Omental fat pad (tissue), 4 donors: ENCODE data around the gene FRMD4A. TPM values are rescaled to one million over a fixed set of nuclear protein-coding genes. Genes with fewer than 3 reads are reported as not detected.

Experiments
- ATAC-seq: fragments of 150-250 bp; one replicate; pipeline ENCODE4 v1.9.1; 2016; ENCODE audit warnings: mild to moderate bottlenecking, moderate library complexity; ENCODE audit not compliant: low FRiP score
- DNase-seq: peaks from one replicate; pipeline ENCODE4 v3.0.0-alpha.2; 2019; ENCODE audit warnings: low spot score
- total RNA-seq, 4 donors: library from RNA; depleted of rRNA; stranded (reverse); fragments of >200 nt; gene quantifications; one replicate each; pipeline ENCODE4 v1.1.0, GENCODE V29; 2016
- TF ChIP-seq, protein P1 (sequence below), 3 donors: fragments of 450-650 bp; IDR thresholded peaks; one replicate each; pipeline ENCODE4 v1.5.1; 2016 to 2017; ENCODE audit warnings: antibody characterized with exemption in 3 of 3, mild to moderate bottlenecking in 3 of 3, moderate library complexity in 2 of 3

Gene FRMD4A
- total RNA-seq, 4 donors from 2014 or later = 66.8 to 119 (median 81.6) TPM

DNA sequence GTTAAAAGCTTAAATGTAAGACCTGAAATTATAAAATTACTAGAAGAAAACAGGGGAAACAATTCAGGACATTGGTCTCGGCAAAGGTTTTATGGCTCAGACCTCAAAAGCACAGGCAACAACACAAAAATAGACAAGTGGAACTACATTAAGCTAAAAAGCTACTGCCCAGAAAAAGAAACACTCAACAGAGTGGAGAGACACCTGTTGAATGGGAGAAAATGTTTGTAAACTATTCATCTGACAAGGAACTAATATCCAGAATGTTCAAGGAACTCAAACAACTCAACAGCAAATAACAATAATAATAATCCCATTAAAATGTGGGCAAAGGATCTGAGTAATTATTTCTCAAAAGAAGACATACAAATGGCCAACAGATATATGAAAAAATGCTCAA, 170.4 kb downstream of the FRMD4A start:
- no peak for DNase-seq
- TF ChIP-seq, protein P1, sequence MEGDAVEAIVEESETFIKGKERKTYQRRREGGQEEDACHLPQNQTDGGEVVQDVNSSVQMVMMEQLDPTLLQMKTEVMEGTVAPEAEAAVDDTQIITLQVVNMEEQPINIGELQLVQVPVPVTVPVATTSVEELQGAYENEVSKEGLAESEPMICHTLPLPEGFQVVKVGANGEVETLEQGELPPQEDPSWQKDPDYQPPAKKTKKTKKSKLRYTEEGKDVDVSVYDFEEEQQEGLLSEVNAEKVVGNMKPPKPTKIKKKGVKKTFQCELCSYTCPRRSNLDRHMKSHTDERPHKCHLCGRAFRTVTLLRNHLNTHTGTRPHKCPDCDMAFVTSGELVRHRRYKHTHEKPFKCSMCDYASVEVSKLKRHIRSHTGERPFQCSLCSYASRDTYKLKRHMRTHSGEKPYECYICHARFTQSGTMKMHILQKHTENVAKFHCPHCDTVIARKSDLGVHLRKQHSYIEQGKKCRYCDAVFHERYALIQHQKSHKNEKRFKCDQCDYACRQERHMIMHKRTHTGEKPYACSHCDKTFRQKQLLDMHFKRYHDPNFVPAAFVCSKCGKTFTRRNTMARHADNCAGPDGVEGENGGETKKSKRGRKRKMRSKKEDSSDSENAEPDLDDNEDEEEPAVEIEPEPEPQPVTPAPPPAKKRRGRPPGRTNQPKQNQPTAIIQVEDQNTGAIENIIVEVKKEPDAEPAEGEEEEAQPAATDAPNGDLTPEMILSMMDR (IDR thresholded peaks at IDR 0.05) = no peak
- no peak for ATAC-seq

- TF ChIP-seq, protein P1 (IDR thresholded peaks at IDR 0.05) = no peak
- DNase-seq (no peak), ATAC-seq (no peak)
Measured at GRCh38 chr10:14158575-14158974, 172.1 kb downstream of the FRMD4A start.

DNA sequence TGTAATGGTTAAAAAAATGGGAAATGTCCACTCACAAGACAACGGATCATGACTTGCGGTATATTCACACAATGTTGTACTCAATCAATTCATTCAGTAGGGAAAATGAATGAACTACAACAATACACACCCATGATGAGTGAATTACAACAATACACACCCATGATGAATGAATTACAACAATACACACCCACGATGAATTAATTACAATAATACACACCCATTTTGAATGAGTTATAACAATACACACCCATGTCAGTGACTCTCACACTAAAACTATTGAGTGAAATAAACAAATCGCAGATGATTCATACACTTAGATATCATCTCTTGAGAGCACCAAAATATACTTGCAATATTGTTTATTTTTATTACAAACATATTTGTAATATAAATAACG, 174.6 kb downstream of the FRMD4A start:
- TF ChIP-seq, protein P1 (IDR thresholded peaks at IDR 0.05) = no peak
- no peak for ATAC-seq
- DNase-seq = no peak

DNA sequence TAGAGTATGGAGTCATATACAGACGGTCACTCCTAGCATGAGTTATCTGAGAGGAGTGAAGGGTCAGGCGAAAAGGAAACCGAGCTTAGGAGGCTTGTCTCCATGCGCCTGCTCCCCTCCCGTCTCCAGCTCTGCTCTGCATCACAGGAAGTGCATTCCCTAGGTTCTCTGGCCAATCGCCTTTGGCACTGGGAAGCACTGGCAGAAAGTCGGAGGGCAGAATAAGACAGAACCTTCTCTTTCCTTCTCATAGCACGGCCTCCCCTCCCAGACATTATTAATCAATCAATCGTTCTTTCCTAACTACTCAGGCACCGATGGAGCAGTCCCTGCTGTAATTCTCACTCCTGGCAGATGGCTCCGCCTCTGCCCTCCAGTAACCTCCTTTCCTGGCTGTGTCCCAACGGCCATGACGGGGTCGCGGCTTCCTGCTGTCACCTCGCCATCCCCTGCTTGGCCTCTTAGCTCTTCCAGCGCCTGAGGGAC, 177.1 kb downstream of the FRMD4A start:
- TF ChIP-seq, protein P1 (IDR thresholded peaks at IDR 0.05) = no peak
- no peak for ATAC-seq
- DNase-seq = no peak

DNA sequence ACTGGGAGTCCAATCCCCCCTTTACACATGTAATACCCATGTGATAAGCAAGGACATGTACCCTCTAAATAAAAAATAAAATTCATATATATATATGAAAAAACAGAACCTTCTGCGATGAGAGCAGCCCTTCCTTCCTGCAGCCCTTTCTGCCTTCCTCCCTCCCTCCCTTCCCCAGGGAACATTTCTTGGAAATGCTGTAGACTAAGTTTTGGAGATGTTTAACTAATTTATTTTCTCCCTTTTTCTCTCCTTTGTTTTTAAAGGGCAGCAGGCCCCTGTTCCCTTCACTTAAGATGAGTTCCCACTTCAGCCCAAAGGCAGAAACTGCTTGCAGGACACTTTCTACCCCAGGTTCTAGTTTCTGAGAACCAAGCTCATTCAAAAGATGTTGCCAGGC, 179.2 kb downstream of the FRMD4A start:
- no peak for ATAC-seq
- TF ChIP-seq, protein P1 (IDR thresholded peaks at IDR 0.05) = no peak
- DNase-seq = no peak

GRCh38 chr10:14150526-14150925, 180.2 kb downstream of the FRMD4A start:
- DNase-seq (no peak), ATAC-seq (no peak)
- TF ChIP-seq, protein P1 (IDR thresholded peaks at IDR 0.05) = no peak

GRCh38 chr10:14146501-14146900, 184.2 kb downstream of the FRMD4A start:
- TF ChIP-seq, protein P1 (IDR thresholded peaks at IDR 0.05) = no peak
- DNase-seq (no peak), ATAC-seq (no peak)
